ENCODE results near the gene LMCD1.

Gene LMCD1

GRCh38 chr3:8503871-8504610 lies 2.4 kb downstream of the LMCD1 start:
- no peak for DNase-seq (ENCODE audit: low read depth in 1 of 2, low spot score in 1 of 2)

- no peak for DNase-seq (ENCODE audit: low read depth in 1 of 2, low spot score in 1 of 2)
Observed at GRCh38 chr3:8504611-8504973, 3.0 kb downstream of the LMCD1 start.

- DNase-seq (ENCODE audit: low read depth in 1 of 2, low spot score in 1 of 2), result no peak
Observed at GRCh38 chr3:8505621-8506020, 4.0 kb downstream of the LMCD1 start.

- no peak for DNase-seq (ENCODE audit: low read depth in 1 of 2, low spot score in 1 of 2)
Observed at GRCh38 chr3:8506571-8507061, 5.0 kb downstream of the LMCD1 start.

- DNase-seq (ENCODE audit: low read depth in 1 of 2, low spot score in 1 of 2), result no peak
Observed at GRCh38 chr3:8507496-8507895, 5.9 kb downstream of the LMCD1 start.

- DNase-seq (ENCODE audit: low read depth in 1 of 2, low spot score in 1 of 2), result no peak
Observed at GRCh38 chr3:8509961-8510360, 8.3 kb downstream of the LMCD1 start.

- no peak for DNase-seq (ENCODE audit: low read depth in 1 of 2, low spot score in 1 of 2)
Observed at GRCh38 chr3:8512234-8512633, 10.6 kb downstream of the LMCD1 start.

GRCh38 chr3:8516047-8516661 lies 14.5 kb downstream of the LMCD1 start:
- DNase-seq (ENCODE audit: low read depth in 1 of 2, low spot score in 1 of 2), result no peak

- no peak for DNase-seq (ENCODE audit: low read depth in 1 of 2, low spot score in 1 of 2)
Observed at GRCh38 chr3:8516783-8517182, 15.2 kb downstream of the LMCD1 start.

GRCh38 chr3:8517487-8517886 lies 15.9 kb downstream of the LMCD1 start:
- DNase-seq (ENCODE audit: low read depth in 1 of 2, low spot score in 1 of 2), result no peak

- DNase-seq (ENCODE audit: low read depth in 1 of 2, low spot score in 1 of 2), result no peak
Observed at GRCh38 chr3:8518138-8518537, 16.5 kb downstream of the LMCD1 start.

GRCh38 chr3:8519156-8519555 lies 17.5 kb downstream of the LMCD1 start:
- DNase-seq (ENCODE audit: low read depth in 1 of 2, low spot score in 1 of 2), result no peak

GRCh38 chr3:8519774-8520448 lies 18.3 kb downstream of the LMCD1 start:
- DNase-seq (ENCODE audit: low read depth in 1 of 2, low spot score in 1 of 2), result no peak

GRCh38 chr3:8520816-8521403 lies 19.3 kb downstream of the LMCD1 start:
- DNase-seq (ENCODE audit: low read depth in 1 of 2, low spot score in 1 of 2), result no peak

- no peak for DNase-seq (ENCODE audit: low read depth in 1 of 2, low spot score in 1 of 2)
Observed at GRCh38 chr3:8523041-8523440, 21.4 kb downstream of the LMCD1 start.

GRCh38 chr3:8524249-8524648 lies 22.6 kb downstream of the LMCD1 start:
- no peak for DNase-seq (ENCODE audit: low read depth in 1 of 2, low spot score in 1 of 2)

GRCh38 chr3:8524656-8525399 lies 23.2 kb downstream of the LMCD1 start:
- DNase-seq (ENCODE audit: low read depth in 1 of 2, low spot score in 1 of 2), result no peak

- DNase-seq (ENCODE audit: low read depth in 1 of 2, low spot score in 1 of 2), result no peak
Observed at GRCh38 chr3:8525893-8526292, 24.3 kb downstream of the LMCD1 start.

- DNase-seq (ENCODE audit: low read depth in 1 of 2, low spot score in 1 of 2), result no peak
Observed at GRCh38 chr3:8529181-8529637, 27.6 kb downstream of the LMCD1 start.

- no peak for DNase-seq (ENCODE audit: low read depth in 1 of 2, low spot score in 1 of 2)
Observed at GRCh38 chr3:8529738-8530525, 28.3 kb downstream of the LMCD1 start.

Measured in activated CD4-positive, alpha-beta T cell treated with anti-CD3 and anti-CD28 coated beads, Interleukin-2, amount 50 U/mL, for 24 hours (primary cell).